Transverse colon (tissue), 4 donors: ENCODE measurements around the gene TBC1D21. TPM values are rescaled to one million over a fixed set of nuclear protein-coding genes. Genes with fewer than 3 reads are reported as not detected.

Experiments used
- DNase-seq: peaks from one replicate; pipeline ENCODE4 v3.0.0-alpha.2; 2019
- H3K27ac ChIP-seq, 4 donors: fragments of 200-600 bp; sonication (generic); 2 replicates each; pipeline ENCODE4 v1.5.1; 2016 to 2018; ENCODE audit warnings: inconsistent platforms in 4 of 4
- H3K27me3 ChIP-seq: fragments of 200-600 bp; sonication (generic); 2 replicates; pipeline ENCODE4 v1.5.1; 2017; ENCODE audit warnings: inconsistent platforms
- H3K36me3 ChIP-seq, 4 donors: fragments of 200-600 bp; sonication (generic); 2 replicates each; pipeline ENCODE4 v1.5.1; 2017 to 2019; ENCODE audit warnings: inconsistent platforms in 4 of 4
- H3K4me1 ChIP-seq, 4 donors: fragments of 200-600 bp; sonication (generic); 2 replicates each; pipeline ENCODE4 v1.5.1; 2017 to 2020; ENCODE audit warnings: inconsistent platforms in 4 of 4
- H3K4me3 ChIP-seq, 4 donors: fragments of 200-600 bp; sonication (generic); 1 replicate in 1 of 4; 2 replicates in 3 of 4; pipeline versions ENCODE4 v1.5.1 to v1.6.1; 2017 to 2019; ENCODE audit warnings: inconsistent platforms in 4 of 4
- H3K9me3 ChIP-seq, 2 donors: fragments of 200-600 bp; sonication (generic); 2 replicates each; pipeline ENCODE4 v1.5.1; 2017 to 2019; ENCODE audit warnings: inconsistent platforms in 2 of 2
- EP300 ChIP-seq: sonication (generic); formaldehyde crosslinking; IDR thresholded peaks from one replicate; pipeline ENCODE4 v1.6.1; 2017; ENCODE audit warnings: antibody characterized with exemption, low read depth
- POLR2A ChIP-seq: fragments of 450-650 bp; IDR thresholded peaks from one replicate; pipeline ENCODE4 v1.6.1; 2016; ENCODE audit warnings: antibody characterized with exemption, mild to moderate bottlenecking, moderate library complexity
- POLR2AphosphoS5 ChIP-seq, 3 donors: sonication (generic); formaldehyde crosslinking; IDR thresholded peaks; one replicate each; pipeline ENCODE4 v1.6.1; 2016; ENCODE audit warnings: antibody characterized with exemption in 3 of 3
- WGBS, 2 donors: methylation state at CpG; one replicate each; pipeline ENCODE4 v1.1.5; 2018; ENCODE audit warnings: low coverage in 1 of 2; 5-methylcytosine and 5-hydroxymethylcytosine counted together
- in situ Hi-C, 4 donors: fragments of 200-750 bp; cut with MboI; loops; one replicate each; pipeline versions ENCODE4 v1.15.0 to v1.15.1; 2017; ENCODE audit warnings: low sequenced_read_pairs in 3 of 4, low pct_ligation_motif_present in 1 of 4, low pct_unique_long_range_greater_than_20kb in 1 of 4
- intact Hi-C: fragments of 100-400 bp; cut with DNase I; formaldehyde crosslinking; loops from one replicate; pipeline ENCODE4 v1.15.1; 2023; ENCODE audit warnings: low total_unique reads
- total RNA-seq, 4 donors: library from RNA; depleted of rRNA; stranded (reverse); fragments of >200 nt; gene quantifications; one replicate each; pipeline ENCODE4 v1.1.0, GENCODE V29; 2016
- TF ChIP-seq, protein P1 (sequence below), 5 experiments: fragments of 200-600 bp in 3 of 5; fragments of 450-650 bp in 2 of 5; sonication (generic) in 3 of 5; IDR thresholded peaks; 1 replicate in 2 of 5; 2 replicates in 3 of 5; pipeline ENCODE4 v1.5.1; 2016 to 2017; ENCODE audit warnings: antibody characterized with exemption in 5 of 5, inconsistent platforms in 3 of 5, mild to moderate bottlenecking in 2 of 5, moderate library complexity in 1 of 5

Gene TBC1D21, protein sequence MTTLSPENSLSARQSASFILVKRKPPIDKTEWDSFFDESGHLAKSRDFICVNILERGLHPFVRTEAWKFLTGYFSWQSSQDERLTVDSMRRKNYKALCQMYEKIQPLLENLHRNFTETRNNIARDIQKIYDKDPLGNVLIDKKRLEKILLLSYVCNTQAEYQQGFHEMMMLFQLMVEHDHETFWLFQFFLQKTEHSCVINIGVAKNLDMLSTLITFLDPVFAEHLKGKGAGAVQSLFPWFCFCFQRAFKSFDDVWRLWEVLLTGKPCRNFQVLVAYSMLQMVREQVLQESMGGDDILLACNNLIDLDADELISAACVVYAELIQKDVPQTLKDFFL
- total RNA-seq: not detected

DNA sequence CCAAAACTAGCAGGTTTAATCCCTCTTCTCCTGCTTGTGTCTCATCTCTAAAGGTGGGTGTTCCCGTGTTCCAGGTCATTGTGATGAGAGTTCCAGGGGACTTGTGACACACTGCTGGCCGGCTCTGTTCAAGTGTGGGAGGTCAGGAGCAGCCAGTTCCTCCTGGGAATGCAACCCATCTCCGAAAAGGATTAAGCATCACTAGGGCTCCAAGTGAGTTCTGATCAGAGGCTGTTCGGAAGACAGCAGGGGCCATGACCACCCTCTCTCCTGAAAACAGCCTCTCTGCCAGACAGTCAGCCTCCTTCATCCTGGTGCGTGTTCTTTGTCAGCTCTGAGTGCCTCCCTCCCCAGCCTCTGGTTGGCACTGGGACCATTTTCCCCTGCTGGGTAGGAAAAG, at the start of gene TBC1D21:
TSS of gene TBC1D21 (plus strand) at position 109 of the 400 bp plus-strand sequence. CDS start at position 255, 146 bp downstream.
- H3K27me3 ChIP-seq: peaks cover 30% of the 10 kb centered on the region
- WGBS, 2 donors: 73 to 75% methylated on average over 2 to 5 of the region's 5 CpGs
- no peak within 1 kb of the TSS for H3K4me3 ChIP-seq
- H3K4me1 ChIP-seq: no peaks in the 10 kb centered on the region
- H3K9me3 ChIP-seq: no peaks in the 10 kb centered on the region
- in situ Hi-C loops (no loop called here), intact Hi-C loops (no loop called here)
- TF ChIP-seq, protein P1, sequence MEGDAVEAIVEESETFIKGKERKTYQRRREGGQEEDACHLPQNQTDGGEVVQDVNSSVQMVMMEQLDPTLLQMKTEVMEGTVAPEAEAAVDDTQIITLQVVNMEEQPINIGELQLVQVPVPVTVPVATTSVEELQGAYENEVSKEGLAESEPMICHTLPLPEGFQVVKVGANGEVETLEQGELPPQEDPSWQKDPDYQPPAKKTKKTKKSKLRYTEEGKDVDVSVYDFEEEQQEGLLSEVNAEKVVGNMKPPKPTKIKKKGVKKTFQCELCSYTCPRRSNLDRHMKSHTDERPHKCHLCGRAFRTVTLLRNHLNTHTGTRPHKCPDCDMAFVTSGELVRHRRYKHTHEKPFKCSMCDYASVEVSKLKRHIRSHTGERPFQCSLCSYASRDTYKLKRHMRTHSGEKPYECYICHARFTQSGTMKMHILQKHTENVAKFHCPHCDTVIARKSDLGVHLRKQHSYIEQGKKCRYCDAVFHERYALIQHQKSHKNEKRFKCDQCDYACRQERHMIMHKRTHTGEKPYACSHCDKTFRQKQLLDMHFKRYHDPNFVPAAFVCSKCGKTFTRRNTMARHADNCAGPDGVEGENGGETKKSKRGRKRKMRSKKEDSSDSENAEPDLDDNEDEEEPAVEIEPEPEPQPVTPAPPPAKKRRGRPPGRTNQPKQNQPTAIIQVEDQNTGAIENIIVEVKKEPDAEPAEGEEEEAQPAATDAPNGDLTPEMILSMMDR (IDR thresholded peaks at IDR 0.05): no peak
- TF ChIP-seq POLR2A (no peak), POLR2AphosphoS5 (IDR thresholded peaks at IDR 0.05) (no peak), EP300 (no peak)
- H3K27ac ChIP-seq: no peak within 1 kb of the TSS
- DNase-seq: no peak
- no peaks in the 10 kb centered on the region for H3K36me3 ChIP-seq

DNA sequence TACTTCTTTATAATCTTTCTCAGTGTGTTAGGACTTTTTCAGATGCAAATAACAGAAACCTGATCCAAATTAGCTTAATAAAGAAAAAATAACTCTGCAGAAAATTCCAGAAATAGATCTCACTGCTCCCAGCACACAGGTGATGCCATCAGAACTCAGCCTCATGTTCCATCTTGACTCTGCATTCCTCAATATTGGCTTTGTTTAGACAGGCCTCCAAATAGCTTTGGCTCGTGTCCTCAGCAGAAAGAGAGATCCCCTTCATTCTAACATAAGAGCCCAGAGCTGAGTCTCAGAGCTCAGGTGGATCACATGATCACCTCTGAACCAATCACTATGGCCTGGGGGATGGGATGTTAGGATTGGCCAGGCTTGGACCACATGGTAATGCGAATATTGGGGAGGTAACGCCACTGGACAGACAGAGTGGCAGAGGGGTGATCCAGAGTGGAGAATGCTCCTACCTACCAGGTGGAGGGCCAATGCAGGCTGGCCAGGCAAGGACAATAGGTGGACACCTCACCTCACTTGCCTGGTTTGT, 46.6 kb upstream of the TBC1D21 start:
- intact Hi-C loops: no loop called here
- in situ Hi-C loops: no loop called here
- H3K4me3 ChIP-seq: no peak overlapping the region
- 71% methylated on average over 3 of the region's 3 CpGs; no CpG with 5 or more reads in 1 of the 2 donors for WGBS, 2 donors
- H3K27ac ChIP-seq: no peak overlapping the region
- no peak for DNase-seq
- peaks cover 2% of the 10 kb centered on the region for H3K27me3 ChIP-seq
- TF ChIP-seq POLR2A: no peak
- no peak for TF ChIP-seq EP300
- TF ChIP-seq POLR2AphosphoS5 (IDR thresholded peaks at IDR 0.05): no peak
- TF ChIP-seq, protein P1 (IDR thresholded peaks at IDR 0.05): no peak
- no peaks in the 10 kb centered on the region for H3K36me3 ChIP-seq
- H3K9me3 ChIP-seq: no peaks in the 10 kb centered on the region
- H3K4me1 ChIP-seq: no peaks in the 10 kb centered on the region

DNA sequence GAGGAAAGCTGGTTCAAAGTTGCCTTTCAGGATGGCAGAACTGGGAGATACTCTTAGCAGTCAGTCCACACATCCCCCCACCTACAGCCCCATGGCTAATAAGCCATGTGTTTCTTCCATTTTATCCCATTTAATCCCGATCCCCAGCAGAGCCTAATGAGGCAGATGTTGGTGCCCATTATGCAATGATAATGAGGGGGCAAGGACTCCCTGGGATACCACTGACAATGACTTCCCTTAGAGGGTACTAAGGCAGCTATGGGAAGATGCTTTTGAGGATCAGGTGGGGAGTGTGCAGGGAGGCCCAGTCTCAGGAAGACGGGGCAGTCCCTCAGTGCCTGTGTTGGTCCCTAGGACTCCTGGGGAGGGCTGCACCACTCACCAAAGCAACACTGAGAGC, 43.8 kb upstream of the TBC1D21 start:
- H3K36me3 ChIP-seq: no peaks in the 10 kb centered on the region
- H3K4me1 ChIP-seq: no peaks in the 10 kb centered on the region
- no peak for DNase-seq
- WGBS, 2 donors: 77% methylated on average over 2 of the region's 2 CpGs; no CpG with 5 or more reads in 1 of the 2 donors
- intact Hi-C loops (no loop called here), in situ Hi-C loops (no loop called here)
- H3K27me3 ChIP-seq: peaks cover 2% of the 10 kb centered on the region
- no peaks in the 10 kb centered on the region for H3K9me3 ChIP-seq
- H3K27ac ChIP-seq: no peak overlapping the region
- H3K4me3 ChIP-seq: no peak overlapping the region
- TF ChIP-seq POLR2A (no peak), EP300 (no peak), POLR2AphosphoS5 (IDR thresholded peaks at IDR 0.05) (no peak)
- TF ChIP-seq, protein P1 (IDR thresholded peaks at IDR 0.05): no peak

DNA sequence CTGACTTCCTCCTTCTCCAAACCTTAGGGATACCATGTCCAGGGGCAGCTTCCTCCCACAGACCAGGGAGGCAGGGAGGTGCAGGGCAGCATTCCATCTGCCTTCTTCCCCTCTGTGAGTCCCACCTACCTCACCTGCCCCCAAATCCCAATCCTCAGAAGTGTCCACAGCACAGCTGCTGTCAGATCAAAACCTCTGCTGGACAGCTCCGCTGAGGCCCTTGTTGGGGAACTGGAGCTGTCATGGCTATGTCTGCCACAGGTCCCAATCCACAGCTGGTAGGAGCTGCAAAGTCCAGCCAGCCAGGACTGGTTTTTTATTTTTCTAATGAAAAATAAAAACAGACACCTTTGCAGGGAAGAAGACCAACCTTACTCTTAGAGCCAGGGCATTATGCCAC, 40.7 kb upstream of the TBC1D21 start:
- H3K27me3 ChIP-seq: peaks cover 2% of the 10 kb centered on the region
- intact Hi-C loops (no loop called here), in situ Hi-C loops (no loop called here)
- DNase-seq: no peak
- 40% methylated on average over 1 of the region's 1 CpG; no CpG with 5 or more reads in 1 of the 2 donors for WGBS, 2 donors
- no peak overlapping the region for H3K4me3 ChIP-seq
- no peaks in the 10 kb centered on the region for H3K36me3 ChIP-seq
- H3K4me1 ChIP-seq: no peaks in the 10 kb centered on the region
- H3K9me3 ChIP-seq: no peaks in the 10 kb centered on the region
- H3K27ac ChIP-seq: no peak overlapping the region
- TF ChIP-seq, protein P1 (IDR thresholded peaks at IDR 0.05): no peak
- no peak for TF ChIP-seq POLR2AphosphoS5 (IDR thresholded peaks at IDR 0.05)
- TF ChIP-seq EP300: no peak
- TF ChIP-seq POLR2A: no peak
